K562 (cell line): ENCODE data around the gene PCBP3. TPM values are rescaled to one million over a fixed set of nuclear protein-coding genes. Genes with fewer than 3 reads are reported as not detected.

Experiments
- ATAC-seq: fragments of 200-7000 bp; cut with Tn5 transposase; 3 replicates; pipeline ENCODE4 v1.9.1; 2020; ENCODE audit warnings: moderate library complexity
- BruUV-seq: library from RNA; stranded (reverse); fragments of 400-500 nt; replicated peaks from 2 replicates; lab custom pipeline; 2021; lab: Mats Ljungman, UMichigan
- CTCF ChIA-PET: fragments of 300-600 bp; formaldehyde crosslinking; extraction: SDS; loops from one replicate; lab custom pipeline; 2021; ENCODE audit warnings: low intra/inter-chr PET ratio; lab: Yijun Ruan, JAX
- POLR2A ChIA-PET: fragments of 300-600, 350-650 bp; sonication (Branson Sonifier 250); formaldehyde crosslinking; extraction: SDS; loops from one replicate; lab custom pipeline; 2021; ENCODE audit warnings: antibody characterized with exemption, inconsistent platforms; lab: Yijun Ruan, JAX
- DNase-seq, 4 experiments: peaks; one replicate each; pipeline versions ENCODE4 v3.0.0 to v3.0.0-alpha.2; 2011 to 2018; ENCODE audit warnings: low spot score in 3 of 4, mixed read lengths in 3 of 4; ENCODE audit errors: extremely low read depth in 1 of 4
- FAIRE-seq: peaks from 2 replicates; lab custom pipeline; 2011; peaks lifted over from hg19 to GRCh38; lab: Jason Lieb, UNC
- H2AFZ ChIP-seq: 2 replicates; pipeline ENCODE4 v1.6.0; 2011; ENCODE audit warnings: low read depth, low read length, control low read depth, inconsistent platforms
- H3K27ac ChIP-seq: fragments of 200-600 bp; 3 replicates; pipeline ENCODE4 v1.8.0; 2011; ENCODE audit warnings: low read depth, mild to moderate bottlenecking, control low read depth, inconsistent platforms, low read length, moderate library complexity, mixed read lengths; ENCODE audit errors: extremely low read depth
- H3K27me3 ChIP-seq, 2 experiments: fragments of 300-600 bp in 1 of 2; 2 replicates in 1 of 2; 3 replicates in 1 of 2; pipeline versions ENCODE4 v1.6.0 to v1.8.0; 2011; ENCODE audit warnings: inconsistent platforms in 2 of 2, low read length in 2 of 2, mild to moderate bottlenecking in 1 of 2, mixed read lengths in 1 of 2, moderate library complexity in 1 of 2; ENCODE audit not compliant: control insufficient read depth in 2 of 2, insufficient read depth in 2 of 2
- H3K36me3 ChIP-seq: fragments of 300-600 bp; 3 replicates; pipeline ENCODE4 v1.8.0; 2011; ENCODE audit warnings: mild to moderate bottlenecking, low read length, inconsistent platforms; ENCODE audit not compliant: control insufficient read depth, insufficient read depth
- H3K4me1 ChIP-seq, 2 experiments: fragments of 200-600 bp in 1 of 2; replicated peaks in 1 of 2; 2 replicates in 1 of 2; 3 replicates in 1 of 2; pipeline versions ENCODE4 v1.5.1 to v1.8.0; 2011; ENCODE audit warnings: inconsistent platforms in 2 of 2, low read length in 2 of 2, mild to moderate bottlenecking in 1 of 2, mixed read lengths in 1 of 2, moderate library complexity in 1 of 2; ENCODE audit not compliant: control insufficient read depth in 2 of 2, insufficient read depth in 2 of 2
- H3K4me2 ChIP-seq: 2 replicates; pipeline ENCODE4 v1.6.1; 2011; ENCODE audit warnings: low read length, control low read depth, inconsistent platforms, mixed read lengths; ENCODE audit not compliant: insufficient read depth
- H3K4me3 ChIP-seq: fragments of 200-600 bp; sonication (generic), shearing (Covaris generic); 2 replicates; pipeline ENCODE4 v1.5.1; 2016; ENCODE audit warnings: control low read depth, inconsistent platforms
- H3K79me2 ChIP-seq: fragments of 200-600 bp; 3 replicates; pipeline ENCODE4 v1.8.0; 2011; ENCODE audit warnings: low read length, inconsistent platforms; ENCODE audit not compliant: control insufficient read depth, insufficient read depth
- H3K9ac ChIP-seq, 2 experiments: 2 replicates each; pipeline versions ENCODE4 v1.6.0 to v1.6.1; 2011; ENCODE audit warnings: low read depth in 2 of 2, low read length in 2 of 2, control low read depth in 1 of 2, inconsistent platforms in 1 of 2, mild to moderate bottlenecking in 1 of 2, mixed read lengths in 1 of 2; ENCODE audit not compliant: insufficient read depth in 1 of 2
- H3K9me1 ChIP-seq: one replicate; pipeline ENCODE4 v1.6.0; 2011; ENCODE audit warnings: inconsistent platforms, mild to moderate bottlenecking, low read length, moderate library complexity; ENCODE audit not compliant: control insufficient read depth, insufficient read depth
- H3K9me3 ChIP-seq: replicated peaks from 2 replicates; pipeline ENCODE4 v1.5.1; 2011; ENCODE audit warnings: low read depth, low read length, inconsistent platforms; ENCODE audit not compliant: control insufficient read depth, insufficient read depth
- H4K20me1 ChIP-seq: replicated peaks from 2 replicates; pipeline ENCODE4 v1.6.1; 2011; ENCODE audit warnings: low read length, inconsistent platforms, mixed read lengths; ENCODE audit not compliant: control insufficient read depth, insufficient read depth
- CHCHD3 ChIP-seq: fragments of 250-450 bp; sonication (Bioruptor Pico); IDR thresholded peaks from 2 replicates; pipeline ENCODE4 v2.1.2; 2022; ENCODE audit warnings: mild to moderate bottlenecking
- DACH1 ChIP-seq: fragments of 450-650 bp; IDR thresholded peaks from 2 replicates; pipeline ENCODE4 v1.6.1; 2018; ENCODE audit not compliant: partially characterized antibody
- DPF2 ChIP-seq: fragments of 450-650 bp; IDR thresholded peaks from 2 replicates; pipeline ENCODE4 v1.6.1; 2016
- FOXP1 ChIP-seq: sonication (generic); formaldehyde crosslinking; IDR thresholded peaks from 2 replicates; pipeline ENCODE4 v1.8.0; 2022; ENCODE audit warnings: mild to moderate bottlenecking, missing genetic modification reagents
- JUNB ChIP-seq: fragments of 450-650 bp; formaldehyde crosslinking; conservative IDR thresholded peaks from 2 replicates; pipeline ENCODE4 v1.4.0; 2020; ENCODE audit warnings: mild to moderate bottlenecking
- LEF1 ChIP-seq: fragments of 450-650 bp; IDR thresholded peaks from 2 replicates; pipeline ENCODE4 v1.6.1; 2016; ENCODE audit warnings: mild to moderate bottlenecking
- PCBP1 ChIP-seq: fragments of 200-400 bp; formaldehyde crosslinking; IDR thresholded peaks from 2 replicates; pipeline ENCODE4 v1.6.1; 2018; ENCODE audit warnings: mild to moderate bottlenecking, low read depth, low read length; ENCODE audit not compliant: poor library complexity, severe bottlenecking
- PHB2 ChIP-seq: fragments of 450-650 bp; IDR thresholded peaks from 2 replicates; pipeline ENCODE4 v1.6.1; 2017; ENCODE audit warnings: low read depth
- SMARCB1 ChIP-seq: IDR thresholded peaks from 2 replicates; pipeline ENCODE4 v1.6.1; 2011; ENCODE audit warnings: improper control_type of control experiment, low read depth; ENCODE audit not compliant: insufficient read length
- SP1 ChIP-seq: sonication (generic); formaldehyde crosslinking; IDR thresholded peaks from 2 replicates; pipeline ENCODE4 v1.8.1; 2022; ENCODE audit warnings: mild to moderate bottlenecking, missing genetic modification reagents
- THRB ChIP-seq: fragments of 450-650 bp; formaldehyde crosslinking; conservative IDR thresholded peaks from 2 replicates; pipeline ENCODE4 v1.4.0; 2022; ENCODE audit warnings: mild to moderate bottlenecking, missing genetic modification characterization
- ZNF583 ChIP-seq: fragments of 250-450 bp; sonication (Bioruptor Pico); IDR thresholded peaks from 2 replicates; pipeline ENCODE4 v1.4.0; 2020
- WGBS: fragments of 100-300 bp; shearing (Covaris generic); methylation state at CpG from one replicate; pipeline ENCODE4 v1.1.6; 2016; ENCODE audit warnings: low coverage, mixed read lengths; ENCODE audit not compliant: insufficient coverage; ENCODE audit errors: missing lambda C conversion rate; 5-methylcytosine and 5-hydroxymethylcytosine counted together
- in situ Hi-C: fragments of 300-500 bp; cut with MboI; formaldehyde crosslinking; loops from 4 replicates; pipeline ENCODE4 v1.15.0; 2018; ENCODE audit warnings: inconsistent platforms, mixed read lengths
- intact Hi-C: fragments of 100-400 bp; cut with micrococcal nuclease; formaldehyde crosslinking; loops from 2 replicates; pipeline ENCODE4 v1.14.2; 2022
- polyA plus RNA-seq, 8 experiments: library from polyadenylated mRNA; depleted of rRNA in 4 of 8; stranded (reverse) in 5 of 8; unstranded in 3 of 8; fragments of >200 nt; fragmentation: Nextera tagmentation in 2 of 8; fragmentation: Illumina TruSeq in 1 of 8; extraction: Ambion mirVana in 2 of 8; extraction: Trizol in 1 of 8; gene quantifications; 2 replicates each; pipeline versions ENCODE4 v1.2.1 to v1.2.3, GENCODE V29; 2011 to 2014; ENCODE audit warnings: inconsistent platforms in 1 of 8, missing spikeins in 1 of 8
- total RNA-seq, 7 experiments: library from RNA; depleted of rRNA in 6 of 7; stranded (reverse); fragments of >200 nt in 6 of 7; fragmentation: Illumina TruSeq in 2 of 7; extraction: Trizol in 2 of 7; gene quantifications; 2 replicates each; pipeline versions ENCODE4 v1.2.1 to v1.2.3, GENCODE V29; 2011 to 2021; ENCODE audit warnings: low replicate concordance in 1 of 7
- TF ChIP-seq, protein P1 (sequence below), 2 experiments: fragments of 450-650 bp; IDR thresholded peaks; 2 replicates each; pipeline ENCODE4 v1.6.1; 2016
- TF ChIP-seq, protein P2 (sequence below): fragments of 450-650 bp; IDR thresholded peaks from 2 replicates; pipeline ENCODE4 v1.6.1; 2016; ENCODE audit warnings: low read depth, mild to moderate bottlenecking, moderate library complexity

Gene PCBP3
- total and polyA plus RNA-seq, 9 of the 15 experiments (the other 6 are each of a cell fraction or from before 2014, with no cell fraction given): 0.18 TPM; not detected in 8

- intact Hi-C loops: loop anchor here (2.0 to 5.0 kb wide), 2 partner anchors 375 to 681 kb away; no protein-coding TSS in a partner anchor
- ATAC-seq (no peak), FAIRE-seq (no peak), DNase-seq (no peak)
- ChIA-PET CTCF (no interaction called here), POLR2A (no interaction called here)
- no peak overlapping the region for H3K4me2 ChIP-seq
- peaks cover 9% of the 10 kb centered on the region for H4K20me1 ChIP-seq
- no peak for TF ChIP-seq PHB2
- no peak for TF ChIP-seq THRB
- TF ChIP-seq PCBP1: no peak
- no peak for TF ChIP-seq CHCHD3 (CRISPR knock-in tag)
- TF ChIP-seq, protein P1, sequence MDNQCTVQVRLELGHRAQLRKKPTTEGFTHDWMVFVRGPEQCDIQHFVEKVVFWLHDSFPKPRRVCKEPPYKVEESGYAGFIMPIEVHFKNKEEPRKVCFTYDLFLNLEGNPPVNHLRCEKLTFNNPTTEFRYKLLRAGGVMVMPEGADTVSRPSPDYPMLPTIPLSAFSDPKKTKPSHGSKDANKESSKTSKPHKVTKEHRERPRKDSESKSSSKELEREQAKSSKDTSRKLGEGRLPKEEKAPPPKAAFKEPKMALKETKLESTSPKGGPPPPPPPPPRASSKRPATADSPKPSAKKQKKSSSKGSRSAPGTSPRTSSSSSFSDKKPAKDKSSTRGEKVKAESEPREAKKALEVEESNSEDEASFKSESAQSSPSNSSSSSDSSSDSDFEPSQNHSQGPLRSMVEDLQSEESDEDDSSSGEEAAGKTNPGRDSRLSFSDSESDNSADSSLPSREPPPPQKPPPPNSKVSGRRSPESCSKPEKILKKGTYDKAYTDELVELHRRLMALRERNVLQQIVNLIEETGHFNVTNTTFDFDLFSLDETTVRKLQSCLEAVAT (IDR thresholded peaks at IDR 0.05): no peak
- TF ChIP-seq FOXP1: no peak
- TF ChIP-seq SMARCB1: no peak
- TF ChIP-seq, protein P2, sequence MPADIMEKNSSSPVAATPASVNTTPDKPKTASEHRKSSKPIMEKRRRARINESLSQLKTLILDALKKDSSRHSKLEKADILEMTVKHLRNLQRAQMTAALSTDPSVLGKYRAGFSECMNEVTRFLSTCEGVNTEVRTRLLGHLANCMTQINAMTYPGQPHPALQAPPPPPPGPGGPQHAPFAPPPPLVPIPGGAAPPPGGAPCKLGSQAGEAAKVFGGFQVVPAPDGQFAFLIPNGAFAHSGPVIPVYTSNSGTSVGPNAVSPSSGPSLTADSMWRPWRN: no peak
- TF ChIP-seq JUNB (CRISPR knock-in tag): no peak
- TF ChIP-seq DACH1: no peak
- TF ChIP-seq ZNF583 (CRISPR knock-in tag): no peak
- TF ChIP-seq DPF2: no peak
- no peak for TF ChIP-seq SP1 (CRISPR knock-in tag)
- no peak for TF ChIP-seq LEF1
- H2AFZ ChIP-seq: no peak overlapping the region
- H3K36me3 ChIP-seq: no peaks in the 10 kb centered on the region
- H3K9me1 ChIP-seq: no peaks in the 10 kb centered on the region
- no peaks in the 10 kb centered on the region for H3K79me2 ChIP-seq
- WGBS: 3% methylated on average over 9 of the region's 9 CpGs
- H3K4me3 ChIP-seq: no peak overlapping the region
- H3K27me3 ChIP-seq: peaks cover 40 to 70% of the 10 kb centered on the region in 2 experiments
- H3K4me1 ChIP-seq: peaks cover 0 to 7% of the 10 kb centered on the region in 2 experiments; a peak in 2 of 5 replicates
- H3K27ac ChIP-seq: no peak overlapping the region
- in situ Hi-C loops: loop anchor here (10.0 kb wide), 2 partner anchors 517 to 677 kb away; no protein-coding TSS in a partner anchor
- no peak overlapping the region for H3K9ac ChIP-seq
- BruUV-seq: no TSS peak
- H3K9me3 ChIP-seq: no peaks in the 10 kb centered on the region
Measured at GRCh38 chr21:45821998-45822397, 178.5 kb downstream of the PCBP3 start.
